GM18498 (cell line): ENCODE data around the gene LSM4.
"Not testable (repeated sequence)": the region's sequence is repeated elsewhere in the genome, so short reads cannot be mapped to it uniquely, and the experiment has no call there.

Source experiments
- ATAC-seq: cut with Tn5 transposase; IDR thresholded peaks from one replicate; pipeline ENCODE4 v1.9.1; 2021; ENCODE audit warnings: mild to moderate bottlenecking, moderate library complexity; ENCODE audit not compliant: unreplicated experiment

The LSM4 gene

DNA sequence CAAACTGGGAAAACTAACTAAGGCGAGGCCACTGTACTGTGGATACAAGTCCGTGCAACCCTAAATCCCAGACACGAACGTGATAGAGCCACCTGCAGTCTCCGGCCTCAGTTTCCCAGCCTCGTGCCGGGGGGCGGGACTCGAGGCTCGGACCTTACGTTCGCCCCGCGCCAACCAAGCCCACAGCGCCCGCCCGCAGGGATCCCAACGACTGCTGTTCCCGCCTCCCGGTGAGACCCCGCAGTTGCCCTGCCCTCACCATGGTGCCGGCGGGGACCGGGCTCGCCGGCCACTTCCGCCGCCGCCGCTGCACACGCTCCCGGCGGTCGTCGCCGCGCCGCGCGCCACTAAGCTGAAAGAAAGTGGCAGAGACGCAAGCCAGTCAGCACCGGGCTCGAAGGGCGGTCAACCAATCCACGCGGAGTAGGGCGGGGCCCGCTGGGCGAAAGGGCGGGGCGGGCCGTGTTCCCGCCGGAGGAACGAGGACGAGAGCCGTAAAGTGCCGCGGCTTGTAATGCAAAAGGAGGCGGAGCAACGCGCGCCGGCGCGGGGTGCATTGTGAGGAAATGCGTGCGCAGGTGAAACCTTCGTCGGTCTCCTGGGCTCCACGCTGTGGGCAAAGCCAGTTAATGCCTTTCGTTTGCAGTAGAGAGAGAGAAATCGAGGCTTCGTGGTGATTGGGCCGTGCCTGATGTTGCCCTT, at the start of gene LSM4:
Gene LSM4 (minus strand): TSS at position 318 of the 702 bp plus-strand sequence. CDS start 56 bp downstream, at position 262.
- ATAC-seq: peak; percentile 96

DNA sequence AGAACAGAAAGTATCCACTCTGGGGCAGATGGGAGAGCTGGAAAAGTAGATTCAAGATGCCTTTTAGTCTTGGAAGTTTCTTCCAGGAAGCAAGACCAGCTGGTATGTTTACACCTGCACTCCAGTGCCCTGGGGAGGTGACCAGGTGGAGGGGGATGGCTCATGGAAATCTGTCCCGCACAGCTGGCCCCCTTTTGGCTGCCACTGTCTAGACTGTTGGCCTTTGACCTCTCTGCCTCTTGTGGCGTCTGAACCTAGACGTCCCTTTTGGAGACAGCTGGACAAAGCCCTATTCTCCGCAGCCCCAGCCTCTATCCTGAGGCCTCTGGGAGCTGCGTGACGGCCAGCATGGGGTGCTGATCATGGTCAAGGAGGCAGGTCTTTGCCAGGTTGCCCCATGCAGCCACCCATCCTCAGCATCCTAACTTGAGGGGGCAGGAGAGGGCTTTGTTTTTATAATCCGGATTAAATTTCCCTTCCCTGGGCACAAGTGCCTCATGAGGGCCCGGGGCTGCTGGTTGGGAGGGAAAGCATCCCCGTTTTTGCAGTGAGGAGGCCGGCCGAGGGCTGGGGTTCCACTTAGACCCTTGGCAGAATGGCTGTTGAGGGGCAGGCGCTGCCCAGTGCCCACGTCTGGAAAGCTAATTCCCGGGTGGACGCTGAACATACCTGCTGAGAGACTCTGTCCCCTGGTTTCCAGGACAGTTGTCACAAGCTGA, 45.8 kb upstream of the LSM4 start:
- no peak for ATAC-seq

DNA sequence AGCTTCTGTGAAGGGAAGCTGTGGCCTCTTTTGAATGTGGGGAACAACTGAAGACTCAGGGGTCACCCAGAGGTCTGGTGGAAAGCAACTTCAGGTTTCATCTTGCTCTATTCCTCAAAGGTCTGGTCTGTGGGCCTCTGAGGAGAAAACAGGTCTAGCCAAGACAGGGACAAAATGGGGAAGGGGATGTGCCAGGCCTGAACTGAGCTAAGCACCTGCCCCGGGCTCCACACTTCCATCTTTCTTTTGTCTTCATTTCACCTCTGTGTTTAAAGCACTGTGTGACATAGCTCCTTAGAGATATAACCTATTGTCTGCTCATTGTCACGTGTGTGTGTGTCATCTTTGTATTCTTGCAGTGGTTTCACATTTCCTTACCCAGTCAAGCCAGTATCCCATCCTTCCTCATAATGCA, 43.2 kb upstream of the LSM4 start:
- ATAC-seq: no peak

DNA sequence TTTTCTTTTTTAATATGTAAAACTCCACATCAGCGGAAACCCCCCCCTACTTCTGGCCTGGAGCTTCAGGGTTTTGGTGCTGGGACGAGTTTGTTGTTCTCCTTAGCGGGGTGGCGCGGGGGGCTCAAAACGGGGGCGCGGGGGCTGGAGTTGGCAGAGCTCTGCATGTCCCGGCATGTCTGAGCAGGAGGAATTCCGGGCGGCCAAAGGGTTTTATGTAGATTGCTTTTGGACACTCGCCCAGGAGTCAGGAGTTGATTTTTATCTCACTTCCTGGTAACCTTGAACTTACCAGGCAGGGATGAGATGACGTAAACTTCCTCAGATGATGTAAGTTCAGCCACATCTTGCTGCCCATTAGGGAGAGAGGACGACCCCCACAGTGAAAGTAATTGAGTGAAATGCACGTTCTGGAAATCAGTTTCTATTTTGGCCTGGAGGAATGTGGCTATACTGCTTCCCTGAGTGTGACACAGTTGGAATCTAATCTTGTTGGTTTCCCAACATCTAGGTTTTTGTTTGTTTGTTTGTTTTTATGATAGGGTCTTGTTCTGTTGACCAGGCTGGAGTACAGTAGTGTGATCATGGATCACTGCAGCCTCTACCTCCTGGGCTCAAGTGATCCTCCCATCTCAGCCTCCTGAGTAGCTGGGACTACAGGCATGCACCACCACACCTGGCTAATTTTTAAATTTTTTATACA, 42.1 kb upstream of the LSM4 start:
- no peak for ATAC-seq

DNA sequence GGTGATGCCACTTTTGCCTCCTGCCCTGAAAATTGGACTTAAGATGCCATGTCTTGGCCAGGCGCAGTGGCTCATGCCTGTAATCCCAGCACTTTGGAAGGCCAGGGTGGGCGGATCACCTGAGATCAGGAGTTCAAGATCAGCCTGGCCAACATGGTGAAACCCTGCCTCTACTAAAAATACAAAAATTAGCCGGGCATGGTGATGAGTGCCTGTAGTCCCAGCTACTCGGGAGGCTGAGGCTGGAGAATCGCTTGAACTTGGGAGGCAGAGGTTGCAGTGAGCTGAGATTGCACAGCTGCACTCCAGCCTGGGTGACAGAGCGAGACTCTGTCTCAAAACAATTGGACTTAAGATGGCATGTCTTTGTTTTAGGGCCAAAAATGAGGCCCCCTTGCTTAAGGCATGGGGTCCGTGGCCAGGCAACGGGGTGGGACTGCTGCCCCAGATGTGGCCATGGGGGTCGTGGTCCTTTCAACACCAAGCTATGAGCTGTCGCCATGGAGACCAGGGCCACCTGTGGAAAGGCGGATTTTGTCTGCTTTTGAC, 41.5 kb upstream of the LSM4 start:
- ATAC-seq: not testable (repeated sequence)

DNA sequence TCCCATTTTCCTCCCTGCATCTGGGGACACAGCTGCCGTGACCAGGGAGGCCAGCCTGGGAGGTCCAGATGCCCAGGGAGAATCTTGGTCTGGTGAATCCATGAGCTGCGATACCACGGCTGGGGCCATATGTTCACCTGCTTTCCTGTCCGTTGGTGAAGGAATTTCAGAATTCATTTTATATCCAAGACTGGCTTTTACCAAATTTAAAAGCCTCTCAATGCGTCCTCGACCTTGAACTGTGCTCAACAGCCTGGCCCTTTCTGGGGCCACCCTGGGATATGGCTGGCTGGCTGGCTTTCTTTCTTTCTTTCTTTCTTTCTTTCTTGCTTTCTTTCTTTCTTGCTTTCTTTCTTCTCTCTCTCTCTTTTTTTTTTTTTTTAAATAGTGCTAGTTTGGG, 40.9 kb upstream of the LSM4 start:
- no peak for ATAC-seq

DNA sequence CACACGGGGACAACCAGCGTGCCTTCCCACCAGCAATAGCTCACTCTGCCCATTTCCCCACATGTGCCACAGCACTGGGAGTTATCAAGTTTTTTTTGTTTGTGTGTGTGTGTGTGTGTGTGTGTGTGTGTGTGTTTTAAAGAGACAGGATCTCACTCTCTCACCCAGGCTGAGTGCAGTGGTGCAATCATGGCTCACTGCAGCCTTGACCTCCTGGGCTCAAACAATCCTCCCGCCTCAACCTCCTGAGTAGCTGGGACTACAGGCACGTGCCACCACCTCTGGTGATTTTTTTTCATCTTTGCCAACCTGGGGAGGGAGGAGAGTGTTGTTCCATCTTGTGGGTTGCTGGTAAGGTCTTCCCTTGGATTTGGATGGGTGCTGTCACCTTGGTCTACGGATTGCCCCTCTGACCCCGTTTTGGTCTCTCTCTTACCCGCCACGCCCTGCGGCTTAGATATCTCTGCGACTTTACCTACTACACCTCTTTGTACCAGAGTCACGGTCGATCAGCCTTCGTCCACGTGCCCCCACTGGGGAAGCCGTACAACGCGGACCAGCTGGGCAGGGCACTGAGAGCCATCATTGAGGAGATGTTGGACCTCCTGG, 40.2 kb upstream of the LSM4 start:
- no peak for ATAC-seq

DNA sequence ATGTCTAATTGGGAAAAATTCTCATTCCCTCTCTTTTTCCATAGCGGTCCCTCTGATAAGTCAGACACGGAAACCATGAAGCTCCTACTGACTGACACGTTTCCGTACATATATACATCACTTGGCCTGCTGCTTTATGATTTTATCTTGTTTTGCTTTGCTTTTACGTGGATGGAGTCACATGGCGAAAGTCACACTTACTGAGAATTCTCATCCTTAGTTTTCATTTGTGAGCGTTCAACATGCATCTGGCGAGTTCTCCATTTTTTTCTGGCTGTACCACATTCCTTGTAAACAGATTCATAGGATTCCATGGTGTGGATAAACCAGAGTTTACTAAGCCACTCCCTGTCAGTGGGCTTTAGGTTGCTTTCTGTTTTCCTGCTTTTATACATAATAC, 38.8 kb upstream of the LSM4 start:
- ATAC-seq: no peak

DNA sequence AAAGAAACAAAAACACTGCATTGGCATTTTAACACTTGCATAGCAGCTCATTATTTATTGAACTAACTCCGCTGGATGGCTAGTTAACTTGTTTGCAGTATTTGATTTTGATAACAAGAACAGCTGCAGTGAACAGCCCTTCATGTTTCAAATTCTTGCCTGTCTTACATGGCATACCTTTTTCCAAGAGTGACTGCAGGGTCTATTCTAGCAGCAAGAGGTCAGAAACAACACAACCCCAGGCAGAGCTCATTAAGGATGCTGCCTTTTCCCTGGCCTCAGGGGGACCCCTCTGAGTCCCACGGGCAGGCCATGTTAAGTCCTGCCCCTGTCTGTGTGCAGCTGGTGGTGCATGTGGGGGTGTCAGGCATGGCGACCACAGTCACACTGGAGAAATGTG, 34.2 kb upstream of the LSM4 start:
- no peak for ATAC-seq

DNA sequence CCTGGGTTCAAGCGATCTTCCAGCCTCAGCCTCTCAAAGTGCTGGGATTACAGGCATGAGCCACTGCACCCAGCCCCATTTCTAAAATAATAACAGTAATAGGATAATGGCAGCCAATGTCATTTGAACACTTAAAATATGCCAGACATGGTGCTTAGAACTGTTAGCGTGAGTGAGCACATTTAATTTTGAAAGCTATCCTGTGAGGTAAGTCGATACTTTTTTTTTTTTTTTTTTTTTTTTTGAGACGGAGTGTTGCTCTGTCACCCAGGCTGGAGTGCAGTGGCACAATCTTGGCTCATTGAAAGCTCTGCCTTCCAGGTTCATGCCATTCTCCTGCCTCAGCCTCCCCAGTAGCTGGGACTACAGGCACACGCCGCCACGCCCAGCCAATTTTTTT, 31.9 kb upstream of the LSM4 start:
- ATAC-seq: not testable (repeated sequence)

DNA sequence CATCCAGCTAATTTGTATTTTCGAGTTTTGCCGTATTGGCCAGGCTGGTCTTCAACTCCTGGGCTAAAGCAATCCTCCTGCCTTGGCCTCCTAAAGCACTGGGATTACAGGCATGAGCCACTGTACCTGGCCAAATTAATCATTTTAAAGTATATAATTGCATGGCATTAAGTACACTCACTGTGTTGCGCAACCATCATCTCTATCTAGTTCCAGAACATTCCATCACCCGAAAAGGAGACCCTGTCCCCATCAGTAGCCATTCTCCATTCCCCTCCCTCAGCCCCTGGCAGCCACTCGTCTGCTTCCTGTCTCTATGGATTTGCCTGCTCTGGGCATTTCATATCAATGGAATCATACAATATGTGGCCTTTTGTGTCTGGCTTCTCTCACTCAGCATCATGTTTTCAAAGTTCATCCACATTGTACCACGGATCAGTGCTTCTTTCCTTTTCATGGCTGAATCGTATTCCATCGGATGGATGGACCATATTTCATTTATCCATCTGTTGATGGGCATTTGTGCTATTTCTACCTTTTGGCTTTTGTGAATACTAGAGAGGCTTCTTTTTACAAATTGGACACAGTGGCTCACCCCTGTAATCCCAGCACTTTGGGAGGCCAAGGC, 30.6 kb upstream of the LSM4 start:
- ATAC-seq: no peak

DNA sequence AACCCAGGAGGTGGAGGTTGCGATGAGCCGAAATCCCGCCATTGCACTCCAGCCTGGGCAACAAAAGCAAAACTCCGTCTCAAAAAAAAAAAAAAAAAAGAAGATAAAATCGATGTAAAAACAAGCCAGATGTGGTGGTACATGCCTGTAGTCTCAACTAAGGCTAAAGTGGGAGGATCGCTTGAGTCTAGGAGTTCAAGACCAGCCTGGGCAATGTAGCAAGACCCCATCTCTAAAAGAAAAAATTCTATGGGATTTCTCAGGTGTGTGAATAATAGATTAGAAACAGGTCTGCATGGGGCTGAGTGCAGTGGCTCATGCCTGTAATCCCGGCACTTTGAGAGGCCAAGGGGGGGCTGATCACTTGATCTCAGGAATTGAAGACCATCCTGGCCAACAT, 28.7 kb upstream of the LSM4 start:
- ATAC-seq: no peak

DNA sequence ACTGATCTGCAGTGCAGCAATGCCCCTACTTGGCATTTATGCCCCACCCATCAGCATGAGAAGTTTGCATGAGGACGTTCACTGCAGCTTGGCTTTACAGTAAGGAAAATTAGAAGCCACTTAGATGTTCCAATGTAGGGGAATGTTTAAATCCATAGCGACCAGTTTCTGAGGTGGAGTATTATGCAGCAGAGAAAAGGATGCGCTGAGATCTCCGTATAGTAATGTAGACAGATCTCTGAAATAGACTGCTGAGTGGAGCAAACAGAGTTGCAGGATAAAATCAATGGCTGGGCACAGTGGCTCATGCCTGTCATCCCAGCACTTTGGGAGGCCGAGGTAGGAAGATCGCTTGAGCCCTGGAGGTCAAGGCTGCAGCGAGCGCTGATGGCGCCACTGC, 27.6 kb upstream of the LSM4 start:
- ATAC-seq: no peak

DNA sequence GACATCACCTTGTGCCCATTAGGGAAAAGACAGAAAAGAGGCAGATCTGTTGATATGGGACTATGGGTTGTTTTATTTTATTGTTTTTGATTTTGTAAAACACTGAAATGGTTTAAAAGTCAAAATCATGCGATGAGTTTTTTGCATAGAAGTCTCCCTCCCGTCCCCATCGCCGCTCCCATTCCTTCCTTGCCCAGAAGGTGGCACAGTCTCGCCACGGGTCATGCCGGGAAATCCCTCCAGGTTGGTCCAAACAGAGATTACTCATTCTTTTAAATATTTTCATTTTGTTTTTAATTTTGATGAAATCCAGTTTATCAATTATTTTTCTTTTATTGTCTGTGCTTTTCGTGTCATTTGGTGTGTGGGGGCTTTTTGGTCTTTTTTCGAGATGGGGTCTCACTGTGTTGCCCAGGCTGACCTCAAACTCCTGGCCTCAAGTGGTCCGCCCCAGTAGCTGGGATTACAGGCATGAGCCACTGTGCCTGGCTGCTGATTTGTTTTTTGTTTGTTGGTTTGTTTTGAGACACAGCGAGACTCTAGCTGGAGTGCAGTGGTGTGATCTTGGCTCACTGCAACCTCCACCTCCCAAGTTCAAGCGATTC, 26.8 kb upstream of the LSM4 start:
- no peak for ATAC-seq

DNA sequence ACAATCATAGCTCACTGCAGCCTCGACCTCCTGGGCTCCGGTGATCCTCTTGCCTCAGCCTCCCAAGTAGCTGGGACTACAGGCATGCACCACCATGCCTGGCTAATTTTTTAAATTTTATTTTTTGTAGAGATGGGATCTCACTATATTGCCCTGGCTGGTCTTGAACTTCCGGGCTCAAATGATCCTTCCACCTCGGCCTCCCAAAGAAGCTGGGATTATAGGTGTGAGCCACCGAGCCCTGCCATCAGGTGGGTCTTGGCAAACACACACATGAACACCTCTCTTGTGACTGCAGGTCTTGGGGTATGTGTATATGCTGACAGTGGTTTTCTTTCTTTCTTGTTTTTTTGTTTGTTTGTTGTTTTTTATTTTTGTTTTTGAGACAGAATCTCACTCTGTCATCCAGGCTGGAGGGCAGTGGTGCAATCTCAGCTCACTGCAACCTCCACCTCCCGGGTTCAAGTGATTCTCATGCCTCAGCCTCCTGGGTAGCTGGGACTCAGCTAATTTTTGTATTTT, 26.0 kb upstream of the LSM4 start:
- not testable (repeated sequence) for ATAC-seq

DNA sequence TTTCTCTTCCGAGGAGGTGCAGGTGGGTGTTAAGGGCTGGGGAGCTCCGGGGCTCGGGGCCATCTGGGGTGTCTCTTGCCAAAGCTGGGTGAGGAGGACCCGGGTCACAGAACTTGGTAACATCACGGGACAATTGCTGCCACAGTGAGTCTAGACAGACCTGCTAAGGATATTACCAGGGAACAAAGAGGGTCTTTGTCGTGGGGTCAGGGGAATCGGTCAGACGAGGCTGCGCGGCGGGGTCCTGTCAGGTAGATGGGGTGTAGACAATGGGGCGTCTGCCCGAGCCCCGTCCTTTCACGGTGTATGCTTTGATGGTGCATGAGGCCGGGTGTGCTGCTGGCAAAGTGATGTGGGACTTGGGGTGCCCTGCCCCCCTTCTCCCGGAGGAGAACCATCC, 25.3 kb upstream of the LSM4 start:
- no peak for ATAC-seq

DNA sequence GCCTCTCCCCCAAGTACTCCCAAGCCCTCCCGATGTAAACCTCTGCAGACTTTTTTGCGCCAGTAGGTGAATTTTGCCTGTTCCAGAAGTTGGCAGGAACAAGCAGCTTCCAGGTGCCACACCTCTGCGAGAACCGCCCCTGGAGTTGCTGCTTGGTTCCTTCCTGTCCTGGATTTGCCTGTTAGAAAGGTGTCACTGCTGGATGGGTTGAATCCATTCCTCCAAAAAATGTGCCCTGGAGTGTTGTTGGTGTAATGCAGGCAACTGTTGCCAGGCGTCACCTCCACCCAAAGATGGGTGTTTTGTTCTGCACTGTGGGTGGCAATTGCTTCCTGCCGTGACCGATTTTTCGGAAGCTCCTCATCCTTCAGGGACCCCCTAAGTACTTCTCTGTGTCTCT, 23.2 kb upstream of the LSM4 start:
- no peak for ATAC-seq

DNA sequence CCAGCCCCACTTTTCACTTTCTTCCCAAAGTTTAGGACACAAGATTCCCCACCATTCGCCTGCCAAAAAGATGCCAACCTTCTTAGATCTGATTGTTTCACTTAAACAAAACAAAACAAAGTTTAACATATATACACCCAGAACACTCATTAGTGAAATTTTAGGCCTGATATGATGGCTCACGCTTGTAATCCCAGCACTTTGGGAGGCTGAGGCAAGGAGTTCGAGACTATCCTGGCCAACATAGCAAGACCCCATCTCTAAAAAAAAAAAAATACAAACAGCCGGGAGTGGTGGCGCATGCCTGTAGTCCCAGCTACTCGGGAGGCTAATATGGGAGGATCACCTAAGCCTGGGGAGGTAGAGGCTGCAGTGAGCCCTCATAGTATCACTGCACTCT, 22.4 kb upstream of the LSM4 start:
- ATAC-seq: no peak

DNA sequence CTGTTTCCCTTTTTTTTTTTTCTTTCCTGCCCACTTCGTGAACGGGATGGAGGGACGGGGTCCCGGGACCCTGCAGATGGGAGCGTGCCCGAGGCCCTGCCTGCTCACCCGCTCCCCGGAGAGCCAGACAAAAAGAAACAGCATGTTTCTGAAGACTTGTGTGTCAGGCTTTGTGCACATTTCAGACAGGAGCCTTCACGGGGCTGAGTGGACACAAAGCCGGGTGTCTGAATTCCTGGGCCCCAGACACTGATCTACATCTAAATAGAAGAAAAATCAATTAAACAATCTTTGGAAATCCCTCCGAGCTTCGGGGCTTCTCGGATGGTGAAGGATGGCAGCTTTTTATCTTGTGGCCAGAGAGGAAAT, 21.7 kb upstream of the LSM4 start:
- no peak for ATAC-seq

DNA sequence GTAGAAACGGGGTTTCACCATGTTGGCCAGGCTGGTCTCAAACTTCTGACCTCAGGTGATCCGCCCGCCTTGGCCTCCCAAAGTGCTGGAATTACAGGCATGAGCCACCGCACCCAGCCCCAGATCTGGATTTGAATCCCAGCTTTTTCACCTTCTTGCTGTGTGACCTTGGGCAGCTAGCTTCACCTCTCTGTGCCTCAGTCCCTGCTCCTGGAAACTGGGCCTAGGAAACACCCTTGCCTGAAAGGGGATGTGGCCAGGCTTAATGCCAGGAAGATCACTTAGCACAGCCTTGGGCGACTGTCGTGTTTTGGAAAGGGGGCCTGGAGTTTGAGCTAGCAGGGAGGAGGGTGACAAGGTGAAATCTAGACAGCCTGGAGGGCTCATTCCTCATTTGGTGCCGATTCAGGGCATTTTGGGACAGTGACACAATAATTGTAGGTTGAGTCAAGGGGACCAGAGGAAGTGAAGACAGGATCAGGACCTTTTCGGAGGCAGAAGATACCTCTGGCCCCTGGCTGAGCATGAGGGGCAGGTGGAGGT, 19.3 kb upstream of the LSM4 start:
- ATAC-seq: no peak
